Endothelial cell of coronary artery (primary cell): ENCODE data around the gene PDXDC1. TPM values are rescaled to one million over a fixed set of nuclear protein-coding genes. Genes with fewer than 3 reads are reported as not detected.

Source experiments
- total RNA-seq: library from RNA; depleted of rRNA; stranded (reverse); fragments of >200 nt; gene quantifications from 2 replicates; pipeline ENCODE4 v1.2.3, GENCODE V29; 2014

The PDXDC1 gene, protein sequence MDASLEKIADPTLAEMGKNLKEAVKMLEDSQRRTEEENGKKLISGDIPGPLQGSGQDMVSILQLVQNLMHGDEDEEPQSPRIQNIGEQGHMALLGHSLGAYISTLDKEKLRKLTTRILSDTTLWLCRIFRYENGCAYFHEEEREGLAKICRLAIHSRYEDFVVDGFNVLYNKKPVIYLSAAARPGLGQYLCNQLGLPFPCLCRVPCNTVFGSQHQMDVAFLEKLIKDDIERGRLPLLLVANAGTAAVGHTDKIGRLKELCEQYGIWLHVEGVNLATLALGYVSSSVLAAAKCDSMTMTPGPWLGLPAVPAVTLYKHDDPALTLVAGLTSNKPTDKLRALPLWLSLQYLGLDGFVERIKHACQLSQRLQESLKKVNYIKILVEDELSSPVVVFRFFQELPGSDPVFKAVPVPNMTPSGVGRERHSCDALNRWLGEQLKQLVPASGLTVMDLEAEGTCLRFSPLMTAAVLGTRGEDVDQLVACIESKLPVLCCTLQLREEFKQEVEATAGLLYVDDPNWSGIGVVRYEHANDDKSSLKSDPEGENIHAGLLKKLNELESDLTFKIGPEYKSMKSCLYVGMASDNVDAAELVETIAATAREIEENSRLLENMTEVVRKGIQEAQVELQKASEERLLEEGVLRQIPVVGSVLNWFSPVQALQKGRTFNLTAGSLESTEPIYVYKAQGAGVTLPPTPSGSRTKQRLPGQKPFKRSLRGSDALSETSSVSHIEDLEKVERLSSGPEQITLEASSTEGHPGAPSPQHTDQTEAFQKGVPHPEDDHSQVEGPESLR
- 63.2 and 93.4 TPM in 2 replicates for total RNA-seq

DNA sequence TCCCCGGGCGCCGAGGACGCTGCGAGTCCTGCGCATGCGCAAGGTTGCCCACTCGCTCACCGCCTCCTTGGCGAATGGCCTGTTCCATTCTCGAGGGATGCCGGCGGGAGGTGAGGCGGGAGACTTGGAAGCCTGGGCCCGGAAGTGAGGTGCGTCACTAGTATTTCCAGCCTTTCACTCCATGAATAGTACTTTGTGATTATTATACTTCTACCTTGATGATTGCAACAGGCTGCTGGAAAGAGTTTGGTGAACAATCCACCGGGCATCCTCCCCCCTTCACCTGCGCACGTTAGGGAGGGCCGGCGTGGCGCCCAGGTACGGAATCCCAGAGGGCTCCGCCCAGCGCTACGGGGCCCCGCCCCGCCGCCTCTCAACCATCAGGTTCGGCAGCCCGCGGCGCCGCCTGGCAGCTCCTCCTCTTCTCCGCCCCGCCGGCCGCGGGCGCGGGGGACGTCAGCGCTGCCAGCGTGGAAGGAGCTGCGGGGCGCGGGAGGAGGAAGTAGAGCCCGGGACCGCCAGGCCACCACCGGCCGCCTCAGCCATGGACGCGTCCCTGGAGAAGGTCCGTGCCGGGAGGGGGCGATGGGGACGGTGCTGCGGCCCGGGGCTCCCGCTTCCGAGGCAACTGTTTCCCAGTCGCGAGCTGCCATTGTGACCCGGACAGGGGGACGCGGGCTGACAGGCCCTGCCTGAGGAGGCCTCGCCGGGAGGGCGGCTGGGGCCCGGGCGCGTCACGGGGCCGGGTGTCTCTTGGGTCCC, at the start of gene PDXDC1:
Gene PDXDC1 (plus strand): TSS at position 371 of the 762 bp plus-strand sequence. CDS start 174 bp downstream, at position 545.

DNA sequence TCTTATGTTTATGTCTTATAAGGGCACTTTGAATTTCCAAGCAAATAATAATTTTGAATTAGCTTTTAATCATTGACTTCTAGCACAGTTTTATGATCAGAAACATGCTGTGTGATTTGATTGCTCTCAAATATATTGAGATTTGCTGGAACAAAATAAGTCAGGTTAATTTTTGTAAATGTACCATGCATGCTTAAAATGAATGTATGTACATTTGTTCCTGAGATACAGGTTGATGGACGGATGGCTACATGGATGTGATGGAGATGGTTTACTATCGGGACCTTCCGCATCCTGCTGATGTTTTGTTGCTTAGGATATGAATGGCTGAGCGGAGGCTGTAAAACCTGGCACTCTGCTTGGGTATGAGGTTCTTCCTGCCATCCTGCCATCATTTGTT, 37.7 kb upstream of the PDXDC1 start, which contains the start of gene NPIPA1:
Gene NPIPA1 (plus strand): TSS at position 301 of the 400 bp plus-strand sequence. CDS start 0 bp downstream, at position 301.

GRCh38 chr16:15093955-15094827, 119.4 kb downstream of the PDXDC1 start, which contains the start of gene RRN3:
Gene RRN3, minus strand, starts transcription at chr16:15094272. Its CDS starts 39 bp downstream, at chr16:15094233.

Other genes with a start within 250 kb of the PDXDC1 start
- gene NPIPA2, start 232.5 kb upstream of the PDXDC1 start, total RNA-seq = 0.45 and 0.56 TPM in 2 replicates
- gene NOMO1, start 141.3 kb upstream of the PDXDC1 start, total RNA-seq = 93.0 and 139 TPM in 2 replicates
- 15.8 and 61.5 TPM in 2 replicates for gene NPIPA1, start 37.6 kb upstream of the PDXDC1 start, total RNA-seq
- gene NTAN1, start 81.0 kb downstream of the PDXDC1 start, total RNA-seq = 82.1 and 86.9 TPM in 2 replicates
- gene RRN3, start 119.2 kb downstream of the PDXDC1 start, total RNA-seq = 34.6 and 44.7 TPM in 2 replicates